Upper lobe of left lung (tissue), 6 donors: ENCODE measurements around the gene IRX3. TPM values are rescaled to one million over a fixed set of nuclear protein-coding genes. Genes with fewer than 3 reads are reported as not detected.
A peak's percentile ranks its signal among the peaks of the same experiment; 100 is the strongest.

ENCODE experiments used
- ATAC-seq, 2 donors: fragments of 200-7000 bp; cut with Tn5 transposase; one replicate each; pipeline ENCODE4 v1.9.1; 2022; ENCODE audit warnings: mild to moderate bottlenecking in 2 of 2, moderate library complexity in 2 of 2; ENCODE audit not compliant: low FRiP score in 2 of 2
- DNase-seq, 2 donors: peaks; one replicate each; pipeline ENCODE4 v3.0.0-alpha.2; 2019 to 2020
- H3K27ac ChIP-seq, 4 donors: fragments of 200-600 bp; sonication (generic); one replicate each; pipeline ENCODE4 v1.5.1; 2016 to 2019
- H3K27me3 ChIP-seq, 4 donors: fragments of 200-600 bp; sonication (generic); one replicate each; pipeline ENCODE4 v1.5.1; 2017 to 2019
- H3K36me3 ChIP-seq, 4 donors: fragments of 200-600 bp; sonication (generic); one replicate each; pipeline ENCODE4 v1.5.1; 2016 to 2019
- H3K4me1 ChIP-seq, 4 donors: fragments of 200-600 bp; sonication (generic); one replicate each; pipeline ENCODE4 v1.5.1; 2018 to 2019
- H3K4me3 ChIP-seq, 4 donors: fragments of 200-600 bp; sonication (generic); one replicate each; pipeline ENCODE4 v1.5.1; 2017 to 2019; ENCODE audit warnings: mild to moderate bottlenecking in 2 of 4, moderate library complexity in 1 of 4
- H3K9me3 ChIP-seq, 4 donors: fragments of 200-600 bp; sonication (generic); one replicate each; pipeline ENCODE4 v1.5.1; 2018 to 2019
- EP300 ChIP-seq, 4 donors: sonication (generic); formaldehyde crosslinking; IDR thresholded peaks; one replicate each; pipeline ENCODE4 v1.5.1; 2017; ENCODE audit warnings: antibody characterized with exemption in 4 of 4, control low read depth in 2 of 4
- POLR2A ChIP-seq, 4 donors: fragments of 450-650 bp; IDR thresholded peaks; one replicate each; pipeline ENCODE4 v1.5.1; 2016 to 2017; ENCODE audit warnings: antibody characterized with exemption in 4 of 4, mild to moderate bottlenecking in 2 of 4
- POLR2AphosphoS5 ChIP-seq, 2 donors: sonication (generic); formaldehyde crosslinking; IDR thresholded peaks; one replicate each; pipeline ENCODE4 v1.5.1; 2017; ENCODE audit warnings: antibody characterized with exemption in 2 of 2
- WGBS, 2 donors: methylation state at CpG; one replicate each; pipeline ENCODE4 v1.1.5; 2017 to 2018; 5-methylcytosine and 5-hydroxymethylcytosine counted together
- total RNA-seq, 6 donors: library from RNA; depleted of rRNA in 4 of 6; stranded (reverse); fragments of >200 nt in 4 of 6; gene quantifications; one replicate each; pipeline versions ENCODE4 v1.1.0 to v1.2.1, GENCODE V29; 2016 to 2021
- TF ChIP-seq, protein P1 (sequence below), 6 experiments: fragments of 450-650 bp in 4 of 6; fragments of 200-600 bp in 2 of 6; sonication (generic) in 2 of 6; IDR thresholded peaks; one replicate each; pipeline ENCODE4 v1.5.1; 2016 to 2019; ENCODE audit warnings: antibody characterized with exemption in 6 of 6
- donor health status: DM: no; HTN: no; CAD: no; lungs with moderate emphysema.
- donor health status: DM: no; HTN: yes; CAD: no; lungs with severe emphysema.

The IRX3 gene
- total RNA-seq, 6 donors from 2014 or later: 50.9 to 157 (median 61.3) TPM

DNA sequence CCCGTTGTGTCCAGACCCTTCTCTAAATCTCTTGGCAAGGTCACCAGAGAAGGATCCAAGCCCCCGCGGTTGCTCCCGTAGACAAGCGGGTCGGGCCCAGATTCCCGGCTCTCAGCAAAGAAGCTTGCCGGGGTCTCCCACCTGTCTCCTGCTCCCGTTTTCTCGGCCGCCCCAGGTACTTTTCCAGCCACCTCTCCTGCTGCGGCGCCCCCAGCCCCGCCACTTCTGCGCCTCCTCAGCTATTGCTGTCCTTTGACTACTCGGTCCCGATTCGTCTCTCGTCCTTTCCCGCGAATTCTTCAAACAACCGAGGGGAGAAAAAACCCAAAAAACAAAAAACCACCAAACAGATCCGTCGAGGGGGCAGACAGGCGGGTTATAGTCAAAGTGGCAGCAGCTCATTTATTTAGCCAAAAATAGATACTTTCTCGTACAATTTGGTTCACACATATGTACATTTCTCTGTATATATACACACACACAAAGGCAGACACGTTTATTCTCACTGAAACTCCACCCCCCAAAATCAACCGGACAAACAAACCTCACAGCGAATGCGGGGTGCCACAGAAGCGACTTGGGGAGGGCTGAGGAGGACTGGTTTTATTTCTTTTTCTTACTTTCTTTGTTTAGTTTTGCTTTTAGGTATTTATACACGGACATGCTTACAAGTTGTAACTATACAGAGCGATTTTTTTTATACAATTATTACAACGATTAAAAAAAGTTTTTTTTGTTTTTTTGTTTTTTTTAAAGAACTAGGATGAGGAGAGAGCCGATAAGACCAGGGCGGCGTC lies 3.5 kb downstream of the IRX3 start:
- Histone ChIP-seq H3K27me3 (peaks cover 0 to 51% (median 15%) of the 10 kb centered on the region in 4 donors), H3K36me3 (no peaks in the 10 kb centered on the region), H3K27ac (peak overlapping the region in 3 of 4 donors; percentile 21 to 93 (median 89)), H3K9me3 (no peaks in the 10 kb centered on the region), H3K4me3 (peak overlapping the region in 3 of 4 donors; percentile 48 to 71 (median 65)), H3K4me1 (peaks cover 33 to 66% (median 36%) of the 10 kb centered on the region in 4 donors)
- 11% methylated on average over 37 of the region's 37 CpGs for WGBS, 2 donors
- peak in 1 of 2 donors; percentile 64 for DNase-seq
- no peak for ATAC-seq
- TF ChIP-seq EP300 (IDR thresholded peaks at IDR 0.05): no peak
- TF ChIP-seq POLR2A (IDR thresholded peaks at IDR 0.05): no peak
- TF ChIP-seq, protein P1, sequence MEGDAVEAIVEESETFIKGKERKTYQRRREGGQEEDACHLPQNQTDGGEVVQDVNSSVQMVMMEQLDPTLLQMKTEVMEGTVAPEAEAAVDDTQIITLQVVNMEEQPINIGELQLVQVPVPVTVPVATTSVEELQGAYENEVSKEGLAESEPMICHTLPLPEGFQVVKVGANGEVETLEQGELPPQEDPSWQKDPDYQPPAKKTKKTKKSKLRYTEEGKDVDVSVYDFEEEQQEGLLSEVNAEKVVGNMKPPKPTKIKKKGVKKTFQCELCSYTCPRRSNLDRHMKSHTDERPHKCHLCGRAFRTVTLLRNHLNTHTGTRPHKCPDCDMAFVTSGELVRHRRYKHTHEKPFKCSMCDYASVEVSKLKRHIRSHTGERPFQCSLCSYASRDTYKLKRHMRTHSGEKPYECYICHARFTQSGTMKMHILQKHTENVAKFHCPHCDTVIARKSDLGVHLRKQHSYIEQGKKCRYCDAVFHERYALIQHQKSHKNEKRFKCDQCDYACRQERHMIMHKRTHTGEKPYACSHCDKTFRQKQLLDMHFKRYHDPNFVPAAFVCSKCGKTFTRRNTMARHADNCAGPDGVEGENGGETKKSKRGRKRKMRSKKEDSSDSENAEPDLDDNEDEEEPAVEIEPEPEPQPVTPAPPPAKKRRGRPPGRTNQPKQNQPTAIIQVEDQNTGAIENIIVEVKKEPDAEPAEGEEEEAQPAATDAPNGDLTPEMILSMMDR (IDR thresholded peaks at IDR 0.05): no peak
- TF ChIP-seq POLR2AphosphoS5 (IDR thresholded peaks at IDR 0.05): no peak

DNA sequence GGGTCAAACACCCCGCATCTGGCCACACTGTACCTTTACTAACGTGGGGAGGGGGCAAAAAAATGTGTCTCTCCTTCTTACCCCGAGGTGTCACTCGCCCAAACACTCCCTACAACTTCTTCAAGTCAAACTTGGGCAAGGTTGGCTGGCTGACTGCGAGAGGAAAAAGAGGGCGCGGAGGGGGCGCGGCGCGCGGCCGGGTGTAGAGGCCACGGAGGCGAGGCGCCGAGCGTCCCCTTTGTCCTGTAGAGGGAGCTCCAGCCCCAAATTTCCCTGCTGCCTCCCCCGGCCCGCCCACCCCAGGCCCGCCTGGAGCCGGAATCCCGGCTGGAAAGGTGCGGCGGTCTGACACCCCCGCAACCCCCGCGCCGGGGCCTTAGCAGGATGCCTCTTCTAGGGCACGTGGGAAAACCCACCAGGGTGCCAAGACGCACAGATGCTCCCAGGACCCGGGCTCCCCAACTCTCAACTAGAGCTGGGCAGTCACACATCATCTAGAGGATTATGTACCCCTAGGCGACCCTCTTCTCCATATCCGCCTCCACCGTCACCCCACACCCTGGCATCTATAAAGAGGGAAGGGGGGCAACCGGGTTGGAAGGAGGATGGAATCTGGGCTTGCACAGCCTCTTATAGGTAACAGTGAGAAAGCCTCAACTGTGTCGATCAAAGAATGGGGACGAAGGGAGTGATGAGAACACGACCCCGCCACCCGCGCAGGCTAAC lies 4.2 kb downstream of the IRX3 start:
- Histone ChIP-seq H3K9me3 (no peaks in the 10 kb centered on the region), H3K4me1 (peaks cover 28 to 59% (median 31%) of the 10 kb centered on the region in 4 donors), H3K4me3 (peak overlapping the region in 3 of 4 donors; percentile 48 to 71 (median 65)), H3K27me3 (peaks cover 0 to 43% (median 14%) of the 10 kb centered on the region in 4 donors), H3K36me3 (no peaks in the 10 kb centered on the region), H3K27ac (peak overlapping the region in 3 of 4 donors; percentile 21 to 93 (median 89))
- WGBS, 2 donors: 3 to 8% methylated on average over 17 to 33 of the region's 42 CpGs
- TF ChIP-seq, protein P1 (IDR thresholded peaks at IDR 0.05): peak; percentile 42 to 65 (median 52)
- TF ChIP-seq POLR2AphosphoS5 (IDR thresholded peaks at IDR 0.05): no peak
- ATAC-seq (peak; percentile 65 to 77), DNase-seq (peak; percentile 81 to 93)

DNA sequence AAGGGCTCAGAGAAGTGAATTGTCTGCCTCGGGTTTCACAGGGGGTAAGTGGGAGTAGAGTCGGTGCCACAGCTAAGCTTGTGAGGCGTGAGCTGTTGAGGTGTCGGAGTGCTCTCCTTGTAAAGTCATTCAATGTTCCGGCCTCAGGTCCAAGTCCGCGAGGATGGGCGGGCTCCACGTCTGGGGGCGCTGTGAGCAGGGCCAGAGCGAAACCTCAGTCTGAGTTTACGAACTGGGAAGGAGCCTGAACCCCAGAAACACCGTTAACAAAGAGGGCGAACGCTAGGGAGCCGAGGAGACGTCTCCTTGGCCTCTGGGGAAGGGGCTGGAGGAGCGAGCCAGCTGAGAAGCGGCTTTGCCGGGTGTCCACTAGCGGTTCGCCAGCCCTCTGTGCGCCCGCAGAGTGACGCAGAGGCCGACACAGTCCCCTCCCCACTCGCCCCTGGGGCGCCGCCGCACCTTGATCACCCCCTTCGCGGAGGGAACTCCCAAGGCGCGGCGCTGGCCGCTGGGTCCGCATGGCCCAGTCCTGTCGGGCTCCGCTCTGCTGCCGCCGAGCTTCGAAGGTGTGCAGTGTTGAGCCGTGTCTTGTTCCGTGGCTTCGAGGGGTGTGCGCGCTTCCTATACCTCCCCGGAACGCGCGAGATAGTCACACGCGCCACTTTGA lies 4.9 kb downstream of the IRX3 start:
- H3K27me3 ChIP-seq: peaks cover 0 to 37% (median 10%) of the 10 kb centered on the region in 4 donors
- peak overlapping the region in 3 of 4 donors; percentile 21 to 93 (median 89) for H3K27ac ChIP-seq
- peak overlapping the region in 3 of 4 donors; percentile 48 to 71 (median 65) for H3K4me3 ChIP-seq
- H3K36me3 ChIP-seq: no peaks in the 10 kb centered on the region
- no peaks in the 10 kb centered on the region for H3K9me3 ChIP-seq
- peaks cover 21 to 57% (median 29%) of the 10 kb centered on the region in 4 donors for H3K4me1 ChIP-seq
- TF ChIP-seq POLR2A (IDR thresholded peaks at IDR 0.05) (peak in 1 of 4 donors; percentile 52), POLR2AphosphoS5 (IDR thresholded peaks at IDR 0.05) (no peak), EP300 (IDR thresholded peaks at IDR 0.05) (no peak)
- TF ChIP-seq, protein P1 (IDR thresholded peaks at IDR 0.05): no peak
- ATAC-seq (peak in 1 of 2 donors; percentile 3), DNase-seq (peak; percentile 31 to 89)
- WGBS, 2 donors: 11 to 37% methylated on average over 19 to 53 of the region's 53 CpGs

DNA sequence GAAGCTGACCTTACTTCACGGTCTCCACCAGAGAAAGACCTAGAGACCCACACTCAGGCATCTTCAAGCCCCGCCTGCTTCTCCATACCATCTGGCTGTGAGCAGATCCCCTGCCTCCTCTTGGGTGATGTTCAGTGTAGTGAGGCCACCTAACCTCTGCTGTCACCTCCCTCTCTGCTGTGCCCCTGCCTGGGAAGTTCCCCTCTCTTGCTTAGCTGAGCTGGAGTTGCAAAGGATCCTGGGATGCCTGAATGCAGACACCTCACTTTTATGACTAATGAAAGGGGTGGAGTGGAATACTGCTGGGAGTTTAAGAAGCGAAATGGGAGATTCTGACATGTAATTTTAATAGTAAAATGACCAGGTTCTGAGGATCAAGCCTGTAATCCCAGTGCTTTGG lies 5.8 kb downstream of the IRX3 start:
- WGBS, 2 donors: 69 to 88% methylated on average over 3 of the region's 3 CpGs
- ATAC-seq (no peak), DNase-seq (no peak)
- Histone ChIP-seq H3K27ac (peak overlapping the region in 1 of 4 donors; percentile 2), H3K36me3 (no peaks in the 10 kb centered on the region), H3K4me3 (no peak overlapping the region), H3K4me1 (peaks cover 16 to 48% (median 27%) of the 10 kb centered on the region in 4 donors), H3K9me3 (no peaks in the 10 kb centered on the region), H3K27me3 (peaks cover 0 to 28% (median 8%) of the 10 kb centered on the region in 4 donors)
- TF ChIP-seq, protein P1 (IDR thresholded peaks at IDR 0.05): no peak
- TF ChIP-seq POLR2A (IDR thresholded peaks at IDR 0.05): no peak
- TF ChIP-seq POLR2AphosphoS5 (IDR thresholded peaks at IDR 0.05): no peak
- no peak for TF ChIP-seq EP300 (IDR thresholded peaks at IDR 0.05)
